AG09319 (cell line): Measurements from ENCODE around the gene EEFSEC.

Experiments used
- DNase-seq: peaks from one replicate; pipeline ENCODE4 v3.0.0-alpha.2; 2010; ENCODE audit warnings: low read depth; ENCODE audit errors: extremely low read depth
- CTCF ChIP-seq: IDR thresholded peaks from 2 replicates; pipeline ENCODE4 v1.5.1; 2011; ENCODE audit warnings: low read depth, mild to moderate bottlenecking, inconsistent platforms, low read length, moderate library complexity

Gene EEFSEC

GRCh38 chr3:128407247-128407646 is 254.0 kb downstream of the EEFSEC start:
- TF ChIP-seq CTCF = no peak
- DNase-seq = no peak

GRCh38 chr3:128408012-128408692 is 254.9 kb downstream of the EEFSEC start:
- TF ChIP-seq CTCF = no peak
- DNase-seq = no peak

GRCh38 chr3:128408693-128409623 is 255.7 kb downstream of the EEFSEC start:
- TF ChIP-seq CTCF = no peak

GRCh38 chr3:128409624-128410581 is 256.6 kb downstream of the EEFSEC start:
- no peak for TF ChIP-seq CTCF

More at GRCh38 chr3:128408693-128409623, 255.7 kb downstream of the EEFSEC start:
- no peak for DNase-seq

GRCh38 chr3:128410669-128411573 is 257.6 kb downstream of the EEFSEC start:
- TF ChIP-seq CTCF = no peak
- DNase-seq = no peak

More at GRCh38 chr3:128409624-128410581, 256.6 kb downstream of the EEFSEC start:
- no peak for DNase-seq

- TF ChIP-seq CTCF = no peak
- no peak for DNase-seq
These were observed 258.3 kb downstream of the EEFSEC start for GRCh38 chr3:128411574-128412064.
